K562 (cell line): ENCODE data around the gene BICDL1. TPM values are rescaled to one million over a fixed set of nuclear protein-coding genes. Genes with fewer than 3 reads are reported as not detected.

Source experiments
- ATAC-seq: fragments of 200-7000 bp; cut with Tn5 transposase; 3 replicates; pipeline ENCODE4 v1.9.1; 2020; ENCODE audit warnings: moderate library complexity
- BruUV-seq: library from RNA; stranded (reverse); fragments of 400-500 nt; replicated peaks from 2 replicates; lab custom pipeline; 2021; lab: Mats Ljungman, UMichigan
- CTCF ChIA-PET: fragments of 300-600 bp; formaldehyde crosslinking; extraction: SDS; loops from one replicate; lab custom pipeline; 2021; ENCODE audit warnings: low intra/inter-chr PET ratio; lab: Yijun Ruan, JAX
- POLR2A ChIA-PET: fragments of 300-600, 350-650 bp; sonication (Branson Sonifier 250); formaldehyde crosslinking; extraction: SDS; loops from one replicate; lab custom pipeline; 2021; ENCODE audit warnings: antibody characterized with exemption, inconsistent platforms; lab: Yijun Ruan, JAX
- DNase-seq, 4 experiments: peaks; one replicate each; pipeline versions ENCODE4 v3.0.0 to v3.0.0-alpha.2; 2011 to 2018; ENCODE audit warnings: low spot score in 3 of 4, mixed read lengths in 3 of 4; ENCODE audit errors: extremely low read depth in 1 of 4
- FAIRE-seq: peaks from 2 replicates; lab custom pipeline; 2011; peaks lifted over from hg19 to GRCh38; lab: Jason Lieb, UNC
- H2AFZ ChIP-seq: 2 replicates; pipeline ENCODE4 v1.6.0; 2011; ENCODE audit warnings: low read depth, low read length, control low read depth, inconsistent platforms
- H3K27ac ChIP-seq: fragments of 200-600 bp; 3 replicates; pipeline ENCODE4 v1.8.0; 2011; ENCODE audit warnings: low read depth, mild to moderate bottlenecking, control low read depth, inconsistent platforms, low read length, moderate library complexity, mixed read lengths; ENCODE audit errors: extremely low read depth
- H3K27me3 ChIP-seq, 2 experiments: fragments of 300-600 bp in 1 of 2; 2 replicates in 1 of 2; 3 replicates in 1 of 2; pipeline versions ENCODE4 v1.6.0 to v1.8.0; 2011; ENCODE audit warnings: inconsistent platforms in 2 of 2, low read length in 2 of 2, mild to moderate bottlenecking in 1 of 2, mixed read lengths in 1 of 2, moderate library complexity in 1 of 2; ENCODE audit not compliant: control insufficient read depth in 2 of 2, insufficient read depth in 2 of 2
- H3K36me3 ChIP-seq: fragments of 300-600 bp; 3 replicates; pipeline ENCODE4 v1.8.0; 2011; ENCODE audit warnings: mild to moderate bottlenecking, low read length, inconsistent platforms; ENCODE audit not compliant: control insufficient read depth, insufficient read depth
- H3K4me1 ChIP-seq, 2 experiments: fragments of 200-600 bp in 1 of 2; replicated peaks in 1 of 2; 2 replicates in 1 of 2; 3 replicates in 1 of 2; pipeline versions ENCODE4 v1.5.1 to v1.8.0; 2011; ENCODE audit warnings: inconsistent platforms in 2 of 2, low read length in 2 of 2, mild to moderate bottlenecking in 1 of 2, mixed read lengths in 1 of 2, moderate library complexity in 1 of 2; ENCODE audit not compliant: control insufficient read depth in 2 of 2, insufficient read depth in 2 of 2
- H3K4me2 ChIP-seq: 2 replicates; pipeline ENCODE4 v1.6.1; 2011; ENCODE audit warnings: low read length, control low read depth, inconsistent platforms, mixed read lengths; ENCODE audit not compliant: insufficient read depth
- H3K4me3 ChIP-seq: fragments of 200-600 bp; sonication (generic), shearing (Covaris generic); 2 replicates; pipeline ENCODE4 v1.5.1; 2016; ENCODE audit warnings: control low read depth, inconsistent platforms
- H3K79me2 ChIP-seq: fragments of 200-600 bp; 3 replicates; pipeline ENCODE4 v1.8.0; 2011; ENCODE audit warnings: low read length, inconsistent platforms; ENCODE audit not compliant: control insufficient read depth, insufficient read depth
- H3K9ac ChIP-seq, 2 experiments: 2 replicates each; pipeline versions ENCODE4 v1.6.0 to v1.6.1; 2011; ENCODE audit warnings: low read depth in 2 of 2, low read length in 2 of 2, control low read depth in 1 of 2, inconsistent platforms in 1 of 2, mild to moderate bottlenecking in 1 of 2, mixed read lengths in 1 of 2; ENCODE audit not compliant: insufficient read depth in 1 of 2
- H3K9me1 ChIP-seq: one replicate; pipeline ENCODE4 v1.6.0; 2011; ENCODE audit warnings: inconsistent platforms, mild to moderate bottlenecking, low read length, moderate library complexity; ENCODE audit not compliant: control insufficient read depth, insufficient read depth
- H3K9me3 ChIP-seq: replicated peaks from 2 replicates; pipeline ENCODE4 v1.5.1; 2011; ENCODE audit warnings: low read depth, low read length, inconsistent platforms; ENCODE audit not compliant: control insufficient read depth, insufficient read depth
- H4K20me1 ChIP-seq: replicated peaks from 2 replicates; pipeline ENCODE4 v1.6.1; 2011; ENCODE audit warnings: low read length, inconsistent platforms, mixed read lengths; ENCODE audit not compliant: control insufficient read depth, insufficient read depth
- ADNP ChIP-seq: fragments of 200-800 bp; sonication (Bioruptor generic); IDR thresholded peaks from 2 replicates; pipeline ENCODE4 v1.6.1; 2016; ENCODE audit warnings: missing genetic modification characterization, missing compliant biosample characterization
- BRCA1 ChIP-seq, 2 experiments: fragments of 450-650 bp in 1 of 2; sonication (generic) in 1 of 2; formaldehyde crosslinking in 1 of 2; IDR thresholded peaks; 2 replicates each; pipeline versions ENCODE4 v1.5.0 to v1.6.1; 2017 to 2020; ENCODE audit warnings: mild to moderate bottlenecking in 1 of 2, missing genetic modification reagents in 1 of 2
- CBFA2T2 ChIP-seq: fragments of 450-650 bp; conservative IDR thresholded peaks from 2 replicates; pipeline ENCODE4 v1.6.1; 2017; ENCODE audit warnings: mild to moderate bottlenecking
- DEAF1 ChIP-seq: fragments of 450-650 bp; formaldehyde crosslinking; IDR thresholded peaks from 2 replicates; pipeline ENCODE4 v1.4.0; 2020; ENCODE audit warnings: mild to moderate bottlenecking, moderate library complexity
- DIDO1 ChIP-seq: fragments of 450-650 bp; IDR thresholded peaks from 2 replicates; pipeline ENCODE4 v1.6.1; 2016; ENCODE audit warnings: low read depth, missing biosample characterization, missing genetic modification characterization
- HDAC2 ChIP-seq: fragments of 450-650 bp; IDR thresholded peaks from 2 replicates; pipeline ENCODE4 v1.6.1; 2016; ENCODE audit warnings: mild to moderate bottlenecking
- PRPF4 ChIP-seq: fragments of 200-400 bp; formaldehyde crosslinking; IDR thresholded peaks from one replicate; pipeline ENCODE4 v1.6.1; 2017; ENCODE audit warnings: low read length, low read depth, mild to moderate bottlenecking; ENCODE audit not compliant: insufficient read depth, poor library complexity, severe bottlenecking
- SIN3B ChIP-seq: fragments of 450-650 bp; IDR thresholded peaks from 2 replicates; pipeline ENCODE4 v1.6.1; 2017; ENCODE audit warnings: low read depth, mild to moderate bottlenecking, moderate library complexity
- SMARCB1 ChIP-seq: IDR thresholded peaks from 2 replicates; pipeline ENCODE4 v1.6.1; 2011; ENCODE audit warnings: improper control_type of control experiment, low read depth; ENCODE audit not compliant: insufficient read length
- STAT6 ChIP-seq: sonication (generic); formaldehyde crosslinking; IDR thresholded peaks from 2 replicates; pipeline ENCODE4 v1.8.1; 2023; ENCODE audit warnings: mild to moderate bottlenecking, missing genetic modification reagents
- THRA ChIP-seq: fragments of 450-650 bp; IDR thresholded peaks from 2 replicates; pipeline ENCODE4 v1.6.1; 2017; ENCODE audit warnings: mild to moderate bottlenecking, moderate library complexity
- USF1 ChIP-seq: sonication (generic); formaldehyde crosslinking; IDR thresholded peaks from 2 replicates; pipeline ENCODE4 v1.9.0; 2022; ENCODE audit warnings: mild to moderate bottlenecking, missing genetic modification reagents
- WGBS: fragments of 100-300 bp; shearing (Covaris generic); methylation state at CpG from one replicate; pipeline ENCODE4 v1.1.6; 2016; ENCODE audit warnings: low coverage, mixed read lengths; ENCODE audit not compliant: insufficient coverage; ENCODE audit errors: missing lambda C conversion rate; 5-methylcytosine and 5-hydroxymethylcytosine counted together
- in situ Hi-C: fragments of 300-500 bp; cut with MboI; formaldehyde crosslinking; loops from 4 replicates; pipeline ENCODE4 v1.15.0; 2018; ENCODE audit warnings: inconsistent platforms, mixed read lengths
- intact Hi-C: fragments of 100-400 bp; cut with micrococcal nuclease; formaldehyde crosslinking; loops from 2 replicates; pipeline ENCODE4 v1.14.2; 2022
- polyA plus RNA-seq, 8 experiments: library from polyadenylated mRNA; depleted of rRNA in 4 of 8; stranded (reverse) in 5 of 8; unstranded in 3 of 8; fragments of >200 nt; fragmentation: Nextera tagmentation in 2 of 8; fragmentation: Illumina TruSeq in 1 of 8; extraction: Ambion mirVana in 2 of 8; extraction: Trizol in 1 of 8; gene quantifications; 2 replicates each; pipeline versions ENCODE4 v1.2.1 to v1.2.3, GENCODE V29; 2011 to 2014; ENCODE audit warnings: inconsistent platforms in 1 of 8, missing spikeins in 1 of 8
- total RNA-seq, 7 experiments: library from RNA; depleted of rRNA in 6 of 7; stranded (reverse); fragments of >200 nt in 6 of 7; fragmentation: Illumina TruSeq in 2 of 7; extraction: Trizol in 2 of 7; gene quantifications; 2 replicates each; pipeline versions ENCODE4 v1.2.1 to v1.2.3, GENCODE V29; 2011 to 2021; ENCODE audit warnings: low replicate concordance in 1 of 7

Gene BICDL1
- total and polyA plus RNA-seq, 9 of the 15 experiments (the other 6 are each of a cell fraction or from before 2014, with no cell fraction given), result 0.06 to 2.0 (median 0.58) TPM

GRCh38 chr12:120051535-120051934 lies 62.5 kb downstream of the BICDL1 start:
- no peaks in the 10 kb centered on the region for H3K9me1 ChIP-seq
- no peak overlapping the region for H3K27ac ChIP-seq
- in situ Hi-C loops, result no loop called here
- H3K27me3 ChIP-seq, result peaks cover 10 to 23% of the 10 kb centered on the region in 2 experiments; a peak in 4 of 5 replicates
- no peak overlapping the region for H3K9ac ChIP-seq
- no peak for FAIRE-seq
- H3K36me3 ChIP-seq, result no peaks in the 10 kb centered on the region
- no TSS peak for BruUV-seq
- intact Hi-C loops, result no loop called here
- ChIA-PET CTCF (no interaction called here), POLR2A (interaction anchor here (1.0 kb wide), 1 partner anchor 38 kb away, joined by 3 read pairs; no protein-coding TSS in a partner anchor)
- H4K20me1 ChIP-seq, result no peaks in the 10 kb centered on the region
- WGBS, result 2% methylated on average over 3 of the region's 3 CpGs
- no peak for ATAC-seq
- H3K79me2 ChIP-seq, result no peaks in the 10 kb centered on the region
- DNase-seq, result no peak
- no peak overlapping the region for H2AFZ ChIP-seq
- TF ChIP-seq SMARCB1 (no peak), DIDO1 (tag) (no peak), USF1 (CRISPR knock-in tag) (no peak), HDAC2 (no peak), STAT6 (CRISPR knock-in tag) (no peak), BRCA1 (IDR thresholded peaks at IDR 0.05) (no peak), BRCA1 (CRISPR knock-in tag; IDR thresholded peaks at IDR 0.05) (no peak), SIN3B (no peak), DEAF1 (CRISPR knock-in tag) (no peak), CBFA2T2 (no peak), PRPF4 (no peak), ADNP (no peak), THRA (no peak)
- H3K4me3 ChIP-seq, result no peak overlapping the region
- no peaks in the 10 kb centered on the region for H3K4me1 ChIP-seq
- H3K4me2 ChIP-seq, result no peak overlapping the region
- no peaks in the 10 kb centered on the region; the same call in 1 of the 2 replicates for H3K9me3 ChIP-seq
